HT1080 (cell line): ENCODE data around the gene CFAP46. TPM values are rescaled to one million over a fixed set of nuclear protein-coding genes. Genes with fewer than 3 reads are reported as not detected.
"Not testable (repeated sequence)": the region's sequence is repeated elsewhere in the genome, so short reads cannot be mapped to it uniquely, and the experiment has no call there.

ENCODE experiments used
- DNase-seq: peaks from one replicate; pipeline ENCODE4 v3.0.0-alpha.2; 2015; ENCODE audit warnings: low read depth
- total RNA-seq: library from RNA; depleted of rRNA; stranded (reverse); fragments of >200 nt; shearing (Covaris generic); gene quantifications from 2 replicates; pipeline ENCODE4 v1.2.3, GENCODE V29; 2014

Gene CFAP46
- total RNA-seq, 1 experiment from 2014 or later, result 0.35 TPM

DNA sequence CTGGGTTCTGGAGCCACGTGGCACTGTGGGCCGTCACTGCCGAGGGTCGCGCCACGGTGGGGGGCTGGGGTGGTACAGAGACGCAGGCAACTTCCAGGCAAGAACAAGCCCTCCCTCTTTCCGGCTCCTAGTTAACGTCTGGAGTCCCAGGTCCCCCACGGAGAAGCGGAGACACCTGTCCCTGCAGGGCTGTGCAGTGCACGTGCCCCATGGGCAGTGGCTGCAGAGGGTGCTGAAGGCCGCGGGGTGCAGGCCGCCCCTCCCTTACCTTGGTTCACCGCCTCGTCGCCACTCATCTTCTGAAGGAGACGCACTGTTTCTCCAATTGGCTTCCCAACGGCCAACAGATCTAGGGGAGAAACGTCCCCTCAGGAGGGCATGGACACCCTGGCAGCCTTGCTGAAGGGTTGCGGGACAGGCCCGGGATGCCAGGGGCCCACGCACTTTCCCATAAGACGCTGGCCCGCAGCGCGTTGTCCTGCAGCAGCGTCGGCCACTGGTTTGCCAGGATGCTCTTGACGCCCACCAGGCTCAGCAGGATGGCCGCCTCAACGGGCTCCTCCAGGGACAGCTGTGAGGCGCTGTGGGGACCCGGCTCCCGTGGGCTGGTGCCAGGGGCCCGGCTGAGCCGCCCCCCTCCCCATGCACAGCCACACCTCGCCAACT, 132.1 kb downstream of the CFAP46 start:
- DNase-seq, result no peak

DNA sequence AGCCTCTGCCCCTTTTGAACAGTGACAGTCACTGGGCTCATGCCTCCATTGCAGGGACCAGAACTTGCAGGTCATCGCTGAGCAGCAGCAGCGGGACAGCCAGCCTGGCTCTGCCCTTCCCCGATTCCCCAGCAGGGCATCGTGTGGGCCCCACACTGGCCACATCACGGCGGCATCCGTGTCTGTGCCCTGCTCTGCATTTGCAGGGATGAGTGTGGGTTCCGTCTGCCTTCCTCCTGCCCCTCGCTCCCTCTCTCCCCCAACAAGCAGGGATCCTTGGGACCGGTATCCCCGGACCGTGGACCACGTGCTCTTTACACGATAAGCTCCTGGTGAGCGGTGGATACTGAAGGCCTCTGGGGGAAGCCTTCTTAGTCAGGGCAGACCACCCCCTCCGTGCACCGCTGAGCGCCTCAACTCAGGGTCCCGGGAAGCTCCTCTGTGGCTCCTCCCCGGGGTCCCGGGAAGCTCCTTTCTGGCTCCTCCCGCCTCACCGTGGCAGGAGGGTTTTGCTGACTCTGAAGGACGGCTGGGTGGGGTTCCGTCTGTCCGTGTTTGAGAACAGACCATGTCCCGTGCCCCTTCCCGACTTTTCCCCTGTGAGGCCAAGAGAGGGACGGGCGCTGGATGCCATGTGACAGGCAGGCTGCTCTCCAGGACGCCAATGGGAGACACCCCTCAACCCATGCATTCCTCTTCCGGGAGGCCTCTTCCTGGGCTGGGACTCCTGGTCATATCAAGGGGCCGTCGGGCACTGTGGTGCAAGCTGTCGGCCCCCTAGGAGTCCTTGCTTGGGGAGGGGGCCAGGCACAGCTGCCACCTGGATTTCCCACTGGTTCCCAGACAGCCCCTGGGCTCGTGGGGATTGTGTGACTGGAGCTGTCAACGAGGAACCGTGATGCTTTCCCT, 132.9 kb downstream of the CFAP46 start:
- DNase-seq, result no peak

DNA sequence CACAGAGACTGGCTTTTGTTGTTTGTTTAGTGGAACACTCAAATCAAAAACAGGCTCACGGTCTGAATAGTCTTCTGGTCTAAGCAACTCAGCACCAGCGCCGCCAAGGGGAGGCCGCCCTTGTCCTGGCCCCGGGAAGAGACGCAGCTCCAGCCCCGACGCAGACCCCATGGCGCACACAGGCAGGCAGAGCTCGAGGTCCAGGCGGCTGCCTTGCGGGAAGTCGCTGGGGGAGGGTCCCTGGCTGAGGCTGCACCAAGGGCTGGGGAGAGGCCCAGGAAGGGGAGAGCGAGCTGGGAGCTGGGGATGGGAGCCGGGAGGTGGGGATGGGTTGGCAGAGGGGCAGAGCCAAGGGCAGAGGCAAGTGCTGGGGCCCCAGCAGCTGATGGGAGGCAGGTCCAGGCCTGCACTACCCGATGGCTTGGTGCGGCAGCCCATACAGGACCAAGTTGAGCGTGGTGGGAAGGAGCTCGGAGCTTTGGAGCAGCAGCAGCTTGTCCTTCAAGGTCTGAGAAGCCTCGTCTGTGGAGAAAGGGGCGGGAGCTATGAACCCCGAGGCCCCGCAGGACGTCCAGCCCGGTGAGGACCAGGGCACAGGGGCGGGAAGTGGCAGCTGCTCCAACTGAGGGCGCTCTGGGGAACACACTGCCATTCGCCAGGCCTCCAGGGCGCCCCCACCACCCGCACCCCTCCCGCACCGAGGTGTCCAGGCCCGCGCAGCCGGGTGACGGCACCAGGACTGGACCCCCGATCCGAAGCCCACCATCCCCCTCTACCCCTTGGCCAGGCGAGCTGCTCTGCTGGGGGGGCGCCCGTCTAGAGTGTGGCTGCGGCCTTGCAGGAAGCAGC, 133.8 kb downstream of the CFAP46 start:
- no peak for DNase-seq

DNA sequence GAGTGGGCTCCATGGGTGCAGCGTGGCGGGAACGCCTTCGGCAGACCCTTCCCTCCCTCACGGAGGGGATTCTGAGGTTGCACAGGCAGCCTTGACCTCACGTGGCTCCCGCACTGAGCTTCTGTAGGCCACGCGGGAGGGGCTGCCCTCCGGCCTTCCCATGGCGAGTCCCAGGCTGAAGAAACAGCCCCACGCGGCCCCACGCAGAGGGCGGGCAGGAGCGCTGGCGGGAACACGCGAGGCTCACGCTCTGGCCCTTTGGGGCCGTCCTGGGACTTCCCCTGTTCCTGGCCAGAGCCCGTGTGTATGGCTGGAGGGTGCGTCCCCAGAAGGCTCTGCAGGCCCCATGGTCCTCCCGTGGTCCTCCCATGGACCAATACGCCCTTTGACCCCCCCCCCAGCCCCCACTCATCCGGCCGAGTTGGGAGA, 134.7 kb downstream of the CFAP46 start:
- DNase-seq, result no peak

DNA sequence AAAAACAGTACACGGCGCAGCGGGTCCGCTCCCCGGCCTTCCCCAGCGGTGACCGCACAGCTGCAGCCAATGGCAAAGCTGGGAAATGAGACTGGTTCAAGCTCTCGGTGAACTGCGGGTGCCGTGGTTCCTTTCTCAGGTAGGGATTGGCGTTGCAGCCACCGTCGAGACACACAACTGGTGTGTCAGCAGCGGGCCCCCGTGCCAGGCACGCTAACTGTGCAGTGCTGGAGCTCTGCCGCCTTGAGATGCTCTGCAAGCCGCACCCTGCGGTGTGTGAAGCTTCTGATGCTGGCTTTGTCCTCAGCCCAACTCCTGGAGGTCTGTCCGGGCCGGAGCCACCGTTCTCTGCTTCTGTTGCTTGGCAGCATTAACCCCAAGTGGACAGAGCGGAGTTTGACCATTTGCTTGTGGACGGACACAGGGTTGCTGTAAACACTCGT, 135.8 kb downstream of the CFAP46 start:
- no peak for DNase-seq

DNA sequence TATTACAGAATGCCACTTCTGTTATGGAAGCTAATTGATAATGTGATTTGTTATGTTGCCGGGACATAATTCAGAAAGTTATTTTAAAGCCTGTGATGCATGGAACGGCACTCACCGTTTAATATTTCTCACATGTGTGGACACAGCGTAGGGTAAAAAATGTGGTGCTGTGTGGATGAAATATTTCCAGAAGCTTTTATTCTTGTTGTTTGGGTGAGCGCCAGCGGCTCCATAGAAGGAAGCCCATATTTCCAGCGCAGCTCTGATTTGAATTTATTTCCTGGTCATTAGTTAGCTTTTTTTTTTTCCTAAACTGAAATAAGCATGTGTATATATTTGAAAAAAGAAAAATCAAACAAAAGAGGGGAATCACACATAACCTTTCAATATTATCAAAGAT, 136.3 kb downstream of the CFAP46 start:
- no peak for DNase-seq

DNA sequence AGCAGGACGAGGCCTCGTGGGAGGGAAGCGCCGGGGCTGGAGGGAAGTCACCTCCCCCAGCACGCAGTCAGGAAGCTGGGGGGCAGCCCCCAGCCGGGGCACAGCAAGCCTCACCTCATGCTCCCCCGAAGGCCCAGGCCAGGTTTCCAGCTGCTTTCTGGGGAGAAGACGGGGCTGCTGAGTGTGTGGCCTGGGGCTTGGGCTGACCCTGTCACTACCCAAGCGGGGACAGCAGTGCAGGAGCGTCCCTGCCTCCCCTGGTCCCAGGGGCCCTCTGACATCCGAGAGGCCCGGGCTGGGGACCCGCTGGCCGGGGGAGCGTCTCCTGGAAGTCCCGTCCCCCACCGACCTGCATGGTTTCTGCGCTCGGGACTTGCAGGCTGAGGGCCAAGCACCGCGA, 136.8 kb downstream of the CFAP46 start:
- DNase-seq, result no peak

DNA sequence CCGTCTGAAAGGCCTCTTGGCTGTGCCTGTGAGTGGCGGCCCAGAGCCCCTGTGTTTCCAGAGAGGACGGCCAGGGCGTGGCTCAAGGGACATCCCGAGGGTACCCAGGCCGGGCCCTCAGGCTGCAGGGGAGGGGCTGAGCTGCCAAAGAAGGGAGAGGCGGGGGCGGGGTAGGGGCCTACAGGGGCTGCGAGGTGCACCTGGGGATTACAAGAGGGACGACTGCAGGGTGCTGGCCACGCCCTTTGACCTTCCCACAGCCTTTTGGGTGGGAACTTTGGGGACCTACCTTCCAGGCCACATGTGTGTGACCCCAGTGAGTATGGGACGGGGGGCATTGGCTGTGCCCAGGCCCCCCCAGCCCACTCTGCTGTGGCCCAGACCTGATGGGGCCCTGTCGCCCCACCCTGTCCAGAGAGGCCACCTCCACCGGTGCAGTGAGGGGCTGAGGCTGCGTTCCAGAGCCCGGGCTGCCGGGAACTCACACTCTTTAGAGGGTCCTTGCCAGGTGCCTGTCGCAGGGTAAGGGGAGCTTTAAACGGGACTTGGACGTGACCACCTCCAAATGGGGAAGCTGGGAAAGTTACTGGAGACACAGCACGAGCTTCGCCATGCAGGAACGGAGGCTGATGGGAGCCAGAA, 137.5 kb downstream of the CFAP46 start:
- DNase-seq, result no peak

DNA sequence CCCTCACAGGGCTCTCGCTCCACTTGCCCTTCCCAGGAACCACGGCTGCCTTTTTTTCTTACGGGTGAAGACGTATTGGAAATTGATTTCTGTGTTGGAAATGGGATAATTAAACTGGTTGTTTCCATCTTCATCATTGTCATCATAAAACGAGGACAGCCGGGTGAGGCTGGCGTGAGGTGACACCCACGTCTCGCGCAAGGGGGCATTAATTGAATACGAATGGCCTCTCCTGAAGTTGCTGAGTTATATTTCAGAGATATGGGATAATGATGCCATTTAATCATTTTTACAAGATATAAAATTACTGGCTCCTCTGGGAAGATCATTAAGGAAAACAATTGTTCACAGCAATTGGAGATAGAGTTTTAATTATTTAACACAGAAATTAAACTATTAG, 138.1 kb downstream of the CFAP46 start:
- no peak for DNase-seq

DNA sequence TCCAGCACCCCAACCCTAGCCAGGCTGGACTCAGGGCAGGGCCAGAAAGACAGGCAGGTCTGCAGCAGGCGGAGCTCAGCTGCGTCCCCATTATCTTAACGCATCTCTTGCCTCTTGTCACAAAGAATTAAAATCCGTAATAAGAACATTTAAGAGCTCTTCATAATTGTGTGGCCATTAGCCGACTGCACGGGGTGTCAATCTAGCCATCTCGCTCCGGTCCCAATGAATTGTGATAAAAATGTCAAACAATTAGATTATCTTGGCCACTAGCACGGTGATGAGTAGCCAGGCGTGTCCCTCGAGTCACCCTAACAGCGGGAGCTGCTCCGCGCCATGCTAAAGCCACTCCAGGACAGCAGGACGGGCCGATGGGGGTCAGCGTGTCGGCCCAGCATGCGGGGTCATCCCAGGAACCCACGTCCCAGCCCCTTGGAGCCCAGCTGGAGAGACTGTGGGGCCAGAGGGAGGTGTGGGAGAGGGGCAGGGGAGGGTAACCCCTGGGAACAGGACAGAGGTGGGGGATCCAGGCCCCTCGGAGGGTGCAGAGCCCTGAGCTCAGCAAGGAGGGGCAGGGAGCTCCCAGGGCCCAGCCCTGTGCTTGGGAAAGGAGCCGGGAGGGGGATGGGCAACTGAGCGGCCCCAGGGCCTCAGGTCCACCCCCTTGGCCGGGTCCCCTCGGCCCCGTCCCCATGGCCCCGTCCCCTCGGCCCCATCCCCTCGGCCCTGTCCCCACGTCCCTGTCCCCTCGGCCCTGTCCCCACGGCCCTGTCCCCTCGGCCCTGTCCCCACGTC, 138.8 kb downstream of the CFAP46 start:
- DNase-seq, result no peak

DNA sequence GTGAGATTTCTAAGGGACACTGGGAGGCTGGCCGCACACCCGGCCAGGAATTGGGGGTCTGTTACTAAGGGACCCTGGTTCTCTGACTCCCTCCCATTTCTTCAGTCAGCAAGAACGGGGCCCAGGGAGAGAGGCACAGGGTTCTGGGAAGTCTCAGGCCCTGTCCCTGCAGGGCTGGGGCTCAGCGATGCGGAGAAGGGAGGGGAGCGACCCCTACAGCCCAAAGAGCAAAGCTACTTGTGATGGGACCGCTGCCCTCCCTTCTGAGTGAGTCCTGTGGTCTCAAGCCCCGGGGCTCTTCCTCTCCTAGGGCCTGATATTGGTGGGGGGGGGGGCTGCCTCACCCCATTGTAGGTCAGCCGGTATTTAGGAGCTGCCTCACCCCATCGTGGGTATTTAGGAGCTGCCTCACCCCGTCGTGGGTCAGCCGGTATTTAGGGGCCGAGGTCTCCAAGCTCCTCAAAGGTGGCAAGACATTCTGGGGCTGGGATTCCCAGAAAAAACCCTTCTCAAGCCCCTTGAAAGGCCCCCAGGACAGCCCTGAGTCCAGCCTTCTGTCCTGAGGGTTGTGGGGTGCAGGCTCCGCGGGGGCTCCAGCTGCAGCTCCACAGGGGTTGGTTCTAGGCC, 139.6 kb downstream of the CFAP46 start:
- DNase-seq, result no peak

DNA sequence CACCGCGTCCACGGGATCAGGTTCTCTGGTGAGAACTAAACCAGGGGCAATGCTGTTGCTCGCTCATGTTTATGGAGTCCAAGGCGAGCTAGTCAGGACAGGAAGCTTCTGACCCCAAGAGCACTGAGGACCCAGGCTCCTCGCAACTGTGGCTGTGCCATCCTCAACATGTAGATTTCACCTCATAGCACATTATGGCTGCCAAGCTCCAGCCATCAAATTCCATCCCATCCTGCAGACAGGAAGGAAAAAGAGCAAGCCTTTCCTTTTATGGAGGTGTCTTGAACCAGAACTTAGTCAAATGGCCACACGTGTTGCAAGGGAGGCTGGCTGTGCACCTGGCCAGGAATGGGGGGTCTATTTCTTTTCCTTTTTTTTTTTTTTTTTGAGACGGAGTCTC, 140.3 kb downstream of the CFAP46 start:
- no peak for DNase-seq

DNA sequence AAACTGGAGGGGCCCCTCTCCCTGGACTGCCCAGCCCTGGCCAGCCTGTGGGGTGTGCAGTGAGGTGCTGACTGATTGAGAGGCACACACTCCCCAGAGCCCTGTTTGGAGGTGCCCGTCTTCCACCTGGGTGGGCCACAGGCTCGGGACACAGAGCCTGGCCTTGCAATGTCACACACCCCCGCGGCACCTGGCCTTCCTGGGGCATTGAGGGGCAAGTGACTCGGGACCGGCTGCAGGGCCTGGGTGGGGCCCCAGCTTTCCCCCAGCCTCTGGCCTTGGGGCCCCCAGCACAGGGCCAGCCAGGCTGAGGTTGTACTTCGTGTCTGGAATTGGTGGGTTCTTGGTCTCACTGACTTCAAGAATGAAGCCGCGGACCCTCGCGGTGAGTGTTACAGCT, 142.5 kb downstream of the CFAP46 start:
- DNase-seq, result no peak

DNA sequence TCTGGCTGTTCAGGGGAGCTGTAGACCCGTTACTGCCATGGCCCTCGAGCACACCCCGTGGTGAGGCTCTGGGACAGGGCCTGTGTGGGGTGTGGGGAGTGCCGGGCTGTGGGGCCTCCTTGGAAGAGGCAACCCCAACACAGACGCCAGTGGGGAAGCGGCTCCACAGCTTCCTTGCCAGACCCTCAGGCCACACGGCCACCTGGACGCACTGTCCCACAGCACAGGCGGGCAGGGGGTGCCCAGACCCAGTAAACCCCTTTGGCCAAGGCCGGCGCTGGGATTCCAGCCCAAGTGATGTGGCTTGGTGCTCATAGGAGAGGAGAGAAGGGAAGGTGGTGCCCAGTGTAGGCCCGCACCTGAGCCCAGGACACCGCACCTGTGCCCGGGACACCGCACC, 143.5 kb downstream of the CFAP46 start:
- no peak for DNase-seq

DNA sequence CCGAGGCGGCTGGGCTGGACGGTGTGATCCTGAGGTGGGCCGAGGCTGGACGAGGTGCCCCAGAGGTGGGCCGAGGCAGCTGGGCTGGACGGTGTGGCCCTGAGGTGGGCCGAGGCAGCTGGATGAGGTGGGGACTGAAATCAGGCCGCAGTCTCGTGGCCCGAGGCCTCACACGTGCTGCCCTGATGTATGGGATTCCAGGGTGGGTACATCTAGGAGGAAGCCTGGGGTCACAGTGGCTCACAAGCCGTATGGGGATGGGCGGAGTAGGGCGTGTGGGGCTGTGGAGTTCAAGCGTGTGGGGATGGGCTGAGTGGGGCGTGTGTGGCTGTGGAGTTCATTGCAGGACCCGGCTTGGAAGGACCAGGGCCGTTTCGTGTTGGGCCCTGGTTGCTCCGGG, 144.0 kb downstream of the CFAP46 start:
- DNase-seq, result no peak

DNA sequence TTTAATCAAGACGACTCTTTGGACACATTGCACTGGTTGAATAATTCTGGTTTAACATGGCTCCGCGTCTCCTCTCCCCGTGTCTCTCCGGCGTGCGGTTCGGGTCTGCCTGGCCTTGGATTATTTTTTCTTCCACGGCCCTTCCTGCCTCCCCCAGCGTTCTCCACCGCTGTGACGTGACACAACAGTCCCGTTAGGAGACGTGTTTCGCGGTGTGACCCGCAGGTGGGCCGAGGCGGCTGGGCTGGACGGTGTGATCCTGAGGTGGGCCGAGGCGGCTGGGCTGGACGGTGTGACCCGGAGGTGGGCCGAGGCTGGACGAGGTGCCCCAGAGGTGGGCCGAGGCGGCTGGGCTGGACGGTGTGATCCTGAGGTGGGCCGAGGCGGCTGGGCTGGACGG, 144.4 kb downstream of the CFAP46 start:
- DNase-seq, result not testable (repeated sequence)

DNA sequence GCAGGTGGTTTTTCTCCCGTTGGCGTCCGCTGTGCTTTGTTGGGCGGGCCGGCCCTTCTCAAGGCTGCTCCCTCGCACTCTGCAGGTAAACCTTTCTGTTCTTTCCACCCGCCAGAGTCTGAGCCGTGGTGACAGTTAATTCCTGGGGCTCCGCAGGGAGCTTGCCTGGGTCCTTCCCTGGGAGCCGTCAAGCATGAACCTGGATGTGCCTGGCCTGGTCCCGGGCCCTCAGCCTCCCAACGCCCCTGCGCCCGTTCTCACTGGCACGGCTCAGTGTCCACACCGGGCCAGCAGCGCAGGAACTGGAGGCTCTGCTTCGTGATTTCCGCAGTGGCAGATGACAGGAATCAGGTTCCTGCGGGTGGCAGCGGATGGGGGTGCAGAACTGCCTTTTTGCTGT, 145.5 kb downstream of the CFAP46 start:
- no peak for DNase-seq

DNA sequence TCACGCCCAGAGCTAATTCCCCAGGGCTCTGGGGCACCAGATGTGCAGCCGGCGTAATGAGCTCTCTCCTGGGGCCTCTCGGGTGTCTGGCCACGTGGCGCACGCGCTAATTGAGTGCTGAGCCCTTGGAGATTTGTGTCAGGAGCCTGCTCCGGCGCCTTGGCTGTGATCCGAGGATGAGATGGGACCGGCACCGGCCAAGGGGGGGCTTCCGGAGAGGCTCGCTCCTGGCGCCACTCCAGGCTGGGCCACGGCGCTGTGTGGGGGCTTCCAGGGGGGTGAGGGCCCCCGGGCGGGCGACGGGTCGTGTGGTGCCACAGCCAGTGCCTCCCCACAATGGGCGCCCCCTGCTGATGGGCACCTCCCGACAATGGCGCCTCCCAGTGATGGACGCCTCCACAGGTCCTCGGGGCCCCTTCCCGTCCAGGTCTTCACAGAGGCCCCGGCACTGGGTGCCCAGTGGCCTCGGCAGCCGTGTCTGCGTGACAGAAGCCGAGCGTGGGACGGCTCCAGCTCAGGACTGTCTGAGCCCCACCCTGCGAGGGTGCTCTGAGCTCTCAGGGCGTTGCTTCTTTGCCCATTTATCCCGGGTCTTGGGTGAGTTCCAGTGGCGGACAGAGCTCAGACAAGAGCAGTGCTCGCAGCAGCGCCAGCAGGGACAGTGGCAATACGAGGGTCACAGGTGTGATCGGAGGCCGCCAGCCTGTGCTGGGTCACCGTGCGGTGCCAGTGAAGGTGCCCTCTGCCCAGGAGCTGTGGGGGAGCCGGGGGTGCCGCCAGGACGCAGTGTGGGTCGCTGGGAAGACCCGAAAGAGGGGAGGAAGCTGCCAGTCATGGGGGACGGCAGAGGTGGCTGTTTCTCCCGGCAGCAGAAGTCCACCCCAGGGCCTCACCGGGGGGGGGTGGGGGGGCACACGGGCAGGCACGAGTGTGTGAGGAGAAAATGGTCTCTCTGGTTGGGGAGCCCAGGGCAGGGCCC, 148.2 kb downstream of the CFAP46 start:
- no peak for DNase-seq

DNA sequence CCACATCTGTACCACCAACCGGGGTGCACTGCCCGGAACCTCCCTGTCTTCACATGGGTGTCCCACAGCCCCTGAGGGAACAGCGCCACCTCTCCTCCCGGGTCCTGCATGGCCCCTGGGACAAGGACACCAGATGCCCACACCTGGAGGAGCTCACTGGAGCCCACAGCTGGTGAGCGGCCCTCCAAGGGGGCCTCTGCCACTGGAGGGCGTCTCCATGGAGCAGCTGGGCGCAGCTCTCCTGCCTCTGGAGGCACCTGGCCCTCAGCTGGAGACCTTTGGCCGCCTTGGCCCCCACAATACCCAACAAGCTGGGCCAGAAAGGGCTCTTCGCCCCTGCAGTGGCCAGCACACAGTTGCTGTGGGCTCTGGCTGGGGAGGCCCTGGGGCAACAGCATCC, 149.2 kb downstream of the CFAP46 start:
- DNase-seq, result no peak
